ENCODE results near the gene MEGF11.

The MEGF11 gene

DNA sequence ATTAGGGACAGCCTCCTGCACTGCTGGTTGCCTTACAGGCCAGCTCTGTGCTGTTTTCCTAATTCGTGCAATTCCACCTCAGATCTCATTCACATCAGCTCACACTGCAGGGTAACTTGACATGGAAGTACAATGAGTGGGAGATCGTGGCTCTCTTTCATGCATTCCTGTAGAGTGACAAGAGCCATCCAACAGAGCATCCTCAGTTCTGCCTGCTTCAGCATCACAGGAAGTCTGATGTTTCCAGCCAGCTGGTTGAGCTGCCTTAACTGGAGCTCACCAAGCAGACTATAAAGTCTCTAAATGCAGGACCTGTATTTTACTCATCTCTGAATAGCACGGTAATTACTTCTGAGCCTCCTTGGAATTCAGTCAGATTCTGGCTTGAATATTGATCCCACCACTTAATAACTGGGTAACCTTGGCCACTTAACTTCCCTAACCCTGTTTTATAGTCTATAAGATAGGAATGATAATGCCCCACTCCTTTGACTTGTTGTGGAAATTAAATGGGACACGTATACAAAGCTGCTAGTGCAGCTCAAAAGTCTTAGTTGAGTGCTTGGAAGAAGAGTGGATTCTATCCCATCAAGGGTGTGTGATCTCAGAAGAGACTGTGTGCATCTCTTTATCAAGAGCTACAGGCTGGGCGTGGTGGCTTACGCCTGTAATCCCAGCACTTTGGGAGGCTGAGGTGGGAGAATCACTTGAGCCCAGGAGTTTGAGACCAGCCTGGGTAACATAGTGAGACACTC lies 38.4 kb upstream of the MEGF11 start:
- peaks cover 25% of the 10 kb centered on the region for H3K4me1 ChIP-seq (ENCODE audit: insufficient read depth, poor library complexity, severe bottlenecking)
- TF ChIP-seq, protein P1, sequence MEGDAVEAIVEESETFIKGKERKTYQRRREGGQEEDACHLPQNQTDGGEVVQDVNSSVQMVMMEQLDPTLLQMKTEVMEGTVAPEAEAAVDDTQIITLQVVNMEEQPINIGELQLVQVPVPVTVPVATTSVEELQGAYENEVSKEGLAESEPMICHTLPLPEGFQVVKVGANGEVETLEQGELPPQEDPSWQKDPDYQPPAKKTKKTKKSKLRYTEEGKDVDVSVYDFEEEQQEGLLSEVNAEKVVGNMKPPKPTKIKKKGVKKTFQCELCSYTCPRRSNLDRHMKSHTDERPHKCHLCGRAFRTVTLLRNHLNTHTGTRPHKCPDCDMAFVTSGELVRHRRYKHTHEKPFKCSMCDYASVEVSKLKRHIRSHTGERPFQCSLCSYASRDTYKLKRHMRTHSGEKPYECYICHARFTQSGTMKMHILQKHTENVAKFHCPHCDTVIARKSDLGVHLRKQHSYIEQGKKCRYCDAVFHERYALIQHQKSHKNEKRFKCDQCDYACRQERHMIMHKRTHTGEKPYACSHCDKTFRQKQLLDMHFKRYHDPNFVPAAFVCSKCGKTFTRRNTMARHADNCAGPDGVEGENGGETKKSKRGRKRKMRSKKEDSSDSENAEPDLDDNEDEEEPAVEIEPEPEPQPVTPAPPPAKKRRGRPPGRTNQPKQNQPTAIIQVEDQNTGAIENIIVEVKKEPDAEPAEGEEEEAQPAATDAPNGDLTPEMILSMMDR (IDR thresholded peaks at IDR 0.05; ENCODE audit: poor library complexity, severe bottlenecking), result no peak
- no peaks in the 10 kb centered on the region for H3K27me3 ChIP-seq (ENCODE audit: insufficient read depth, poor library complexity, severe bottlenecking)
- no peak overlapping the region for H3K4me3 ChIP-seq (ENCODE audit: severe bottlenecking)
- DNase-seq (ENCODE audit: low spot score) (no peak), ATAC-seq (ENCODE audit: low read depth) (no peak)
- H3K27ac ChIP-seq (ENCODE audit: poor library complexity, severe bottlenecking), result no peak overlapping the region
- H3K36me3 ChIP-seq (ENCODE audit: low read depth), result peaks cover 18% of the 10 kb centered on the region
- H3K9me3 ChIP-seq (ENCODE audit: severe bottlenecking), result no peaks in the 10 kb centered on the region

DNA sequence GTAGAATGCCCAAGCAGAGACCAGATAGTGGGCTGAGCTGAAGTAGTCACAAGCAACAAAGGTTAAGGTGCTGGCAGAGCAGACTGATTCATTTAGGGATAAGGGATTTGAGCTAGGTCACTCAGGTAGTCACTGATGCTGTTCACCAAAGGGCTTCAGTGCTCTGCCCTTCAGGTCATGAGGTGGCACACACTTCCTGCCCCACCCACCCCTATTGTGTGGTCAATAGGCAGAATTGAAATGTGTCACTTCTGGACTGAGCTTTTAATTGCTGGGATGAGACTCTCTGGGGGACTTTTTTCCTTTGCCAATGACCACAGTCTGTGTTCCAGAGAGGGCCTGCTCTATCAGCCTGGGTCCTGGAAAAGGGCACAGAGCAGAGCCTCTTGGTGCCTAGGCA lies 37.0 kb upstream of the MEGF11 start:
- TF ChIP-seq, protein P1 (IDR thresholded peaks at IDR 0.05; ENCODE audit: poor library complexity, severe bottlenecking), result no peak
- Histone ChIP-seq H3K36me3 (ENCODE audit: low read depth) (peaks cover 6% of the 10 kb centered on the region), H3K4me1 (ENCODE audit: insufficient read depth, poor library complexity, severe bottlenecking) (peaks cover 18% of the 10 kb centered on the region)

DNA sequence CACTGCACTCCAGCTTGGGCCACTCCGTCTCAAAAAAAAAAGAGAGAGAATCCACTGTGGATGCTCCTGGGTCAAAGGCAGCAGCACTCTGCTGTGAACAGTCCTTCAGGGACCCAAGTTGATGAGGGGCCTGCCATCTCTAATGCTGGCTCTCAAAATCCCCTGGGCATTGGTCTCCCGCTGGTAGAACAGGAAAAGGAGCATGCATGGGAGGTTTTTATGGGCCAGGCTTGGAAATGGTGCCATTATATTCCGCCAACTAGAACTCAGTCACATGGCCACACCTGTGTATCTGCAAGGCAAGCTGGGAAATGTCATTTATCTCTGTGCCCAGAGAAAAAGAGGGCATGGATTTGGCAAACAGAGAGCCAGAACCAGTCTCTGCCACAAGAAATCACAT lies 36.5 kb upstream of the MEGF11 start:
- Histone ChIP-seq H3K27me3 (ENCODE audit: insufficient read depth, poor library complexity, severe bottlenecking) (no peaks in the 10 kb centered on the region), H3K27ac (ENCODE audit: poor library complexity, severe bottlenecking) (no peak overlapping the region), H3K4me3 (ENCODE audit: severe bottlenecking) (no peak overlapping the region), H3K9me3 (ENCODE audit: severe bottlenecking) (no peaks in the 10 kb centered on the region), H3K4me1 (ENCODE audit: insufficient read depth, poor library complexity, severe bottlenecking) (peaks cover 13% of the 10 kb centered on the region), H3K36me3 (ENCODE audit: low read depth) (peaks cover 1% of the 10 kb centered on the region)
- DNase-seq (ENCODE audit: low spot score), result no peak
- ATAC-seq (ENCODE audit: low read depth), result no peak
- TF ChIP-seq, protein P1 (IDR thresholded peaks at IDR 0.05; ENCODE audit: poor library complexity, severe bottlenecking), result no peak

More for the DNA sequence above, 37.0 kb upstream of the MEGF11 start:
- Histone ChIP-seq H3K4me3 (ENCODE audit: severe bottlenecking) (no peak overlapping the region), H3K27me3 (ENCODE audit: insufficient read depth, poor library complexity, severe bottlenecking) (no peaks in the 10 kb centered on the region), H3K9me3 (ENCODE audit: severe bottlenecking) (no peaks in the 10 kb centered on the region), H3K27ac (ENCODE audit: poor library complexity, severe bottlenecking) (no peak overlapping the region)
- ATAC-seq (ENCODE audit: low read depth) (no peak), DNase-seq (ENCODE audit: low spot score) (no peak)

DNA sequence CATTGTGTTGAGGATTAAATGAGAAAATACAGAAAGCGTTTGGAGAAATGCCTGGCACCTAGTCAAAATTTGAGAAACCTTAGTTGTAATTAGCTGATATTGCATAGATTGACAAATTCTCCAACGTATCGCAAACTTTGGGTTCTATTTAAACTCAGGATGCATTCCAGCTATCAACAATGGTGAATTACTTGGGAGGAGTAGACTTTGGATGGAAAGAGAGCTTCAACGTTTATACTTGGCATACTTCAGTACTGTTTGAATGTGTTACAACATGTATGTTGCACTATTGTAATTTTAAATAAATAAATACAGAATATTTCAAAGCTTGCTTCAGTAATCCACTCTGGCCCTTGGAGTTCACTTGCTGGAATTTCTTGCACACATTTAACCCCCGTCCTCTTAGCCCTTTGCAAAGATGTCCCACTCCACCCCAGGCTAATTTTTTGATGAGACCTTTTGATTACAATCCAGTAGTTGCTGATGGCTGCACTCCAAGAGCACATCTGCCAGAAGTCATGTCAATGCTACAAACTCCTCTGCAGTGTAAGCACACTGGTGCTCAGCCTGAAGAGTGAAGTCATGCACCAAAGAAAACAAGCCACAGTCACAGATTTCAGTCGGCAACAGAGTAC lies 35.1 kb upstream of the MEGF11 start:
- ATAC-seq (ENCODE audit: low read depth) (no peak), DNase-seq (ENCODE audit: low spot score) (no peak)
- H3K27ac ChIP-seq (ENCODE audit: poor library complexity, severe bottlenecking), result no peak overlapping the region
- H3K36me3 ChIP-seq (ENCODE audit: low read depth), result no peaks in the 10 kb centered on the region
- TF ChIP-seq, protein P1 (IDR thresholded peaks at IDR 0.05; ENCODE audit: poor library complexity, severe bottlenecking), result no peak
- H3K27me3 ChIP-seq (ENCODE audit: insufficient read depth, poor library complexity, severe bottlenecking), result no peaks in the 10 kb centered on the region
- H3K9me3 ChIP-seq (ENCODE audit: severe bottlenecking), result no peaks in the 10 kb centered on the region
- H3K4me1 ChIP-seq (ENCODE audit: insufficient read depth, poor library complexity, severe bottlenecking), result peaks cover 4% of the 10 kb centered on the region
- no peak overlapping the region for H3K4me3 ChIP-seq (ENCODE audit: severe bottlenecking)

DNA sequence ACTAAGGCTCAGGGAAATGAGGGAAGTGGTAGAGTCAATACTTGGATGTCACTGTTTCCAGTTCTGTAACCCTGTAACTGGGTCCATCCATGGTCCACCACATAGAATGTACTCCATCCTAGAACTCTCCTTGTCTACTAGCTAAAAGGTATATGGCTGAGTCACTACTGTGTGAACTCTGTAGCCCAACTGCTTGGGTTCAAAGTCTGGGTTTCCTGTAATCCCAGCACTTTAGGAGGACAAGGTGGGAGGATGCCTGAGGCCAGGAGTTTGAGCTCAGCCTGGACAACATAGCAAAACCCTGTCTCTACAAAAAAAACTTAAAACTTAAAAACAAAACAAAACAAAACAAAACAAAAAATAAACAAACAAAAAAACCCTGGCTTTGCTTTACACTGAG lies 34.5 kb upstream of the MEGF11 start:
- Histone ChIP-seq H3K36me3 (ENCODE audit: low read depth) (no peaks in the 10 kb centered on the region), H3K4me1 (ENCODE audit: insufficient read depth, poor library complexity, severe bottlenecking) (peaks cover 4% of the 10 kb centered on the region), H3K27ac (ENCODE audit: poor library complexity, severe bottlenecking) (no peak overlapping the region), H3K27me3 (ENCODE audit: insufficient read depth, poor library complexity, severe bottlenecking) (no peaks in the 10 kb centered on the region), H3K9me3 (ENCODE audit: severe bottlenecking) (no peaks in the 10 kb centered on the region), H3K4me3 (ENCODE audit: severe bottlenecking) (no peak overlapping the region)
- DNase-seq (ENCODE audit: low spot score), result no peak
- ATAC-seq (ENCODE audit: low read depth), result 0 out of 3 replicates have a peak, but pooled peaks have one; percentile 9
- TF ChIP-seq, protein P1 (IDR thresholded peaks at IDR 0.05; ENCODE audit: poor library complexity, severe bottlenecking), result no peak

Data from RWPE2 (cell line).